Measurements from ENCODE around the gene GFOD2. TPM values are rescaled to one million over a fixed set of nuclear protein-coding genes. Genes with fewer than 3 reads are reported as not detected.

GFOD2 gene
- total and polyA plus RNA-seq, 12 donors, result 6.0 to 10.9 (median 8.2) TPM

GRCh38 chr16:67723911-67724305 is 4.8 kb upstream of the GFOD2 start:
- intact Hi-C loops (cut with DNase I), result loop anchor here in 1 of 10 donors (5.0 kb wide), 1 partner anchor 52 kb away; no protein-coding TSS in a partner anchor
- Histone ChIP-seq H3K27me3 (no peaks in the 10 kb centered on the region), H3K4me3 (no peak overlapping the region), H3K27ac (no peak overlapping the region), H3K36me3 (peaks cover 0 to 65% (median 38%) of the 10 kb centered on the region in 9 donors), H3K9me3 (no peaks in the 10 kb centered on the region), H3K4me1 (peaks cover 0 to 13% (median 12%) of the 10 kb centered on the region in 9 donors)
- ATAC-seq, result no peak
- DNase-seq, result no peak
- 92 to 93% methylated on average over 5 of the region's 5 CpGs for whole genome bisulfite sequencing, 2 donors
- TF ChIP-seq CTCF (IDR thresholded peaks at IDR 0.05), result no peak

GRCh38 chr16:67723151-67723910 is 4.2 kb upstream of the GFOD2 start:
- 94 to 98% methylated on average over 5 of the region's 5 CpGs for WGBS, 2 donors
- intact Hi-C loops (cut with DNase I), result loop anchor here in 1 of 10 donors (5.0 kb wide), 1 partner anchor 51 kb away; no protein-coding TSS in a partner anchor
- Histone ChIP-seq H3K9me3 (no peaks in the 10 kb centered on the region), H3K27ac (no peak overlapping the region), H3K27me3 (no peaks in the 10 kb centered on the region), H3K4me3 (no peak overlapping the region), H3K4me1 (peaks cover 0 to 17% (median 15%) of the 10 kb centered on the region in 9 donors), H3K36me3 (peaks cover 0 to 59% (median 34%) of the 10 kb centered on the region in 9 donors)
- ATAC-seq, result no peak
- no peak for DNase-seq
- no peak for TF ChIP-seq CTCF (IDR thresholded peaks at IDR 0.05)

DNA sequence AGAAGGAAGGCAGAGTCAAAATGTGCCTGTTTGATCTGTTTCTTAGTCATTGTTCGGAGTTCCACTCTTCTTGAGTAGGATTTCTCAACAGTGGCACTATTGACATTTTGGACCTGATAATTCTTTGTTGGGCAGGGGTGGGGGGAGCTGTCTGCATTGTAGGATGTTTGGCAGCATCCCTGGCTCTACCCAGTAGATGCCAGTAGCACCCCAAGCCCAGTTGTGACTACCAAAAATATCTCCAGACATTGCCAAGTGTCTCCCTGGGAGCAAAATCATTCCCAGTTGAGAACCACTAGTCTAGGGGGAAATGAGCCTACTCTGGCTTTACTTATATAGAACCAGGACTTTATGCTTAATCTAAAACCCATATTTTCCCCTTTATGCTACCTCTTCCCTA is 1.1 kb upstream of the GFOD2 start:
- Histone ChIP-seq H3K27me3 (no peaks in the 10 kb centered on the region), H3K4me1 (peaks cover 0 to 30% (median 24%) of the 10 kb centered on the region in 9 donors), H3K27ac (peak overlapping the region in 9 of 10 donors; percentile 82 to 97 (median 93)), H3K9me3 (no peaks in the 10 kb centered on the region), H3K4me3 (peak overlapping the region in 6 of 10 donors; percentile 81 to 100 (median 94)), H3K36me3 (peaks cover 0 to 28% (median 12%) of the 10 kb centered on the region in 9 donors)
- ATAC-seq, result no peak
- intact Hi-C loops (cut with DNase I), result loop anchor here in 1 of 10 donors (5.0 kb wide), 1 partner anchor 48 kb away; no protein-coding TSS in a partner anchor
- TF ChIP-seq CTCF (IDR thresholded peaks at IDR 0.05), result no peak
- 36 to 53% methylated on average over 1 of the region's 1 CpG for WGBS, 2 donors
- DNase-seq, result no peak

- DNase-seq (peak in 1 of 2 donors; percentile 37), ATAC-seq (peak; percentile 45 to 80 (median 72))
- no peaks in the 10 kb centered on the region for H3K9me3 ChIP-seq
- 3 to 5% methylated on average over 5 of the region's 5 CpGs for WGBS, 2 donors
- peak overlapping the region; percentile 76 to 97 (median 92) for H3K27ac ChIP-seq
- H3K4me3 ChIP-seq, result peak overlapping the region; percentile 81 to 100 (median 93)
- TF ChIP-seq CTCF (IDR thresholded peaks at IDR 0.05), result no peak
- peaks cover 0 to 30% (median 24%) of the 10 kb centered on the region in 9 donors for H3K4me1 ChIP-seq
- intact Hi-C loops (cut with DNase I), result loop anchor here in 5 of 10 donors (1.0 to 5.0 kb wide), 6 partner anchors 37 to 88 kb away; partner anchors contain the start of genes RANBP10 (in 2 of the 5) and TSNAXIP1 (in 2 of the 5)
- H3K36me3 ChIP-seq, result peaks cover 0 to 23% (median 7%) of the 10 kb centered on the region in 9 donors
- no peaks in the 10 kb centered on the region for H3K27me3 ChIP-seq
Measured at GRCh38 chr16:67719778-67720144, 645 bp upstream of the GFOD2 start.

All from heart right ventricle (tissue), 16 donors.